H9 (cell line): ENCODE results near the gene KY. TPM values are rescaled to one million over a fixed set of nuclear protein-coding genes. Genes with fewer than 3 reads are reported as not detected.

Experiments used
- DNase-seq: peaks from one replicate; pipeline ENCODE4 v3.0.0-alpha.2; 2017
- H2AFZ ChIP-seq: one replicate; pipeline ENCODE4 v1.6.1; 2013; ENCODE audit warnings: mild to moderate bottlenecking, low read length, control low read depth, moderate library complexity
- H2AK5ac ChIP-seq: 2 replicates; pipeline ENCODE4 v1.6.1; 2013; ENCODE audit warnings: low read length, control low read depth, mixed read lengths; ENCODE audit not compliant: insufficient read length
- H2BK120ac ChIP-seq: one replicate; pipeline ENCODE4 v1.6.1; 2013; ENCODE audit warnings: low read depth, mild to moderate bottlenecking, low read length, control low read depth, inconsistent platforms; ENCODE audit not compliant: poor library complexity, severe bottlenecking
- H2BK12ac ChIP-seq: 2 replicates; pipeline ENCODE4 v1.6.1; 2013; ENCODE audit warnings: low read length, control low read depth, mixed read lengths, low read depth; ENCODE audit not compliant: insufficient read length
- H2BK15ac ChIP-seq: 2 replicates; pipeline ENCODE4 v1.6.1; 2013; ENCODE audit warnings: low read depth, low read length, control low read depth
- H2BK20ac ChIP-seq: one replicate; pipeline ENCODE4 v1.6.1; 2013; ENCODE audit warnings: low read depth, mild to moderate bottlenecking, low read length, control low read depth, inconsistent platforms; ENCODE audit not compliant: poor library complexity, severe bottlenecking
- H2BK5ac ChIP-seq: 2 replicates; pipeline ENCODE4 v1.6.1; 2013; ENCODE audit warnings: low read length, control low read depth, mixed read lengths; ENCODE audit not compliant: insufficient read length
- H3K14ac ChIP-seq: 2 replicates; pipeline ENCODE4 v1.6.1; 2013; ENCODE audit warnings: low read length, control low read depth; ENCODE audit not compliant: insufficient read depth
- H3K18ac ChIP-seq: 2 replicates; pipeline ENCODE4 v1.6.1; 2013; ENCODE audit warnings: low read depth, mild to moderate bottlenecking, mixed read lengths, low read length, control low read depth; ENCODE audit not compliant: insufficient read length
- H3K23ac ChIP-seq: 2 replicates; pipeline ENCODE4 v1.6.1; 2013; ENCODE audit warnings: low read length, control low read depth, mixed read lengths, low read depth; ENCODE audit not compliant: insufficient read length
- H3K23me2 ChIP-seq: 2 replicates; pipeline ENCODE4 v1.6.1; 2013; ENCODE audit warnings: low read depth, mild to moderate bottlenecking, mixed read lengths, low read length, control low read depth; ENCODE audit not compliant: insufficient read length, poor library complexity, severe bottlenecking
- H3K27ac ChIP-seq: 2 replicates; pipeline ENCODE4 v1.5.1; 2013; ENCODE audit warnings: low read length, control low read depth, mixed read lengths, low read depth; ENCODE audit not compliant: insufficient read length
- H3K27me3 ChIP-seq: 2 replicates; pipeline ENCODE4 v1.6.1; 2013; ENCODE audit warnings: low read length, control low read depth, inconsistent platforms; ENCODE audit not compliant: insufficient read depth
- H3K4ac ChIP-seq: 2 replicates; pipeline ENCODE4 v1.6.1; 2013; ENCODE audit warnings: low read depth, mild to moderate bottlenecking, control low read depth, inconsistent platforms, low read length, moderate library complexity
- H3K4me1 ChIP-seq: 2 replicates; pipeline ENCODE4 v1.6.1; 2013; ENCODE audit warnings: low read length, control low read depth, inconsistent platforms; ENCODE audit not compliant: insufficient read depth
- H3K4me2 ChIP-seq: 2 replicates; pipeline ENCODE4 v1.6.1; 2013; ENCODE audit warnings: low read length, control low read depth, mixed read lengths; ENCODE audit not compliant: insufficient read length, insufficient read depth
- H3K56ac ChIP-seq: 2 replicates; pipeline ENCODE4 v1.6.1; 2013; ENCODE audit warnings: low read depth, mild to moderate bottlenecking, mixed read lengths, low read length, control low read depth; ENCODE audit not compliant: insufficient read length
- H3K79me1 ChIP-seq: 2 replicates; pipeline ENCODE4 v1.6.1; 2013; ENCODE audit warnings: low read depth, mild to moderate bottlenecking, moderate library complexity, low read length, control low read depth, inconsistent platforms; ENCODE audit not compliant: insufficient read depth, poor library complexity, severe bottlenecking
- H3K79me2 ChIP-seq: 2 replicates; pipeline ENCODE4 v1.6.1; 2013; ENCODE audit warnings: low read length, control low read depth, inconsistent platforms; ENCODE audit not compliant: insufficient read depth
- H3K9ac ChIP-seq: 2 replicates; pipeline ENCODE4 v1.6.1; 2013; ENCODE audit warnings: low read length, control low read depth, mixed read lengths; ENCODE audit not compliant: insufficient read length; ENCODE audit errors: extremely low read depth
- H3K9me3 ChIP-seq: one replicate; pipeline ENCODE4 v1.6.1; 2013; ENCODE audit warnings: low read depth, low read length, inconsistent platforms; ENCODE audit not compliant: control insufficient read depth
- H3T11ph ChIP-seq: one replicate; pipeline ENCODE4 v1.6.1; 2013; ENCODE audit warnings: mild to moderate bottlenecking, low read length, control low read depth, inconsistent platforms
- H4K20me1 ChIP-seq: one replicate; pipeline ENCODE4 v1.6.1; 2013; ENCODE audit not compliant: control insufficient read depth, insufficient read length, insufficient read depth
- H4K5ac ChIP-seq: 2 replicates; pipeline ENCODE4 v1.6.1; 2013; ENCODE audit warnings: low read depth, mild to moderate bottlenecking, mixed read lengths, low read length, control low read depth; ENCODE audit not compliant: insufficient read length
- H4K8ac ChIP-seq: replicated peaks from 2 replicates; pipeline ENCODE4 v1.6.1; 2013; ENCODE audit warnings: low read length, control low read depth, mixed read lengths, low read depth; ENCODE audit not compliant: insufficient read length
- H4K91ac ChIP-seq: 2 replicates; pipeline ENCODE4 v1.6.1; 2013; ENCODE audit warnings: low read depth, mild to moderate bottlenecking, moderate library complexity, mixed read lengths, low read length, control low read depth; ENCODE audit not compliant: insufficient read length
- H3K27ac Mint-ChIP-seq, 3 experiments: 2 replicates in 2 of 3; 3 replicates in 1 of 3; pipeline ENCODE4 v1.8.0; 2020 to 2021; ENCODE audit warnings: mixed read lengths in 3 of 3, mild to moderate bottlenecking in 1 of 3, moderate library complexity in 1 of 3
- H3K27me3 Mint-ChIP-seq: 2 replicates; pipeline ENCODE4 v1.8.0; 2021; ENCODE audit warnings: low read depth, mild to moderate bottlenecking, moderate library complexity, mixed read lengths
- H3K36me3 Mint-ChIP-seq, 3 experiments: 2 replicates in 2 of 3; 3 replicates in 1 of 3; pipeline ENCODE4 v1.8.0; 2020 to 2021; ENCODE audit warnings: low read depth in 3 of 3, mixed read lengths in 3 of 3; ENCODE audit not compliant: insufficient read depth in 1 of 3
- H3K4me1 Mint-ChIP-seq, 2 experiments: 2 replicates each; pipeline ENCODE4 v1.8.0; 2020; ENCODE audit warnings: mixed read lengths in 2 of 2
- H3K4me3 Mint-ChIP-seq, 2 experiments: 2 replicates in 1 of 2; 3 replicates in 1 of 2; pipeline ENCODE4 v1.8.0; 2020 to 2021; ENCODE audit warnings: mild to moderate bottlenecking in 2 of 2, mixed read lengths in 2 of 2, moderate library complexity in 1 of 2
- H3K9me3 Mint-ChIP-seq, 2 experiments: 2 replicates in 1 of 2; 3 replicates in 1 of 2; pipeline ENCODE4 v1.8.0; 2020; ENCODE audit warnings: mild to moderate bottlenecking in 2 of 2, mixed read lengths in 2 of 2, moderate library complexity in 1 of 2
- WGBS: extraction: QIAGEN DNeasy Blood & Tissue Kit; methylation state at CpG from one replicate; pipeline ENCODE4 v1.1.7; 2013; ENCODE audit warnings: missing lambda C conversion rate, low lambda C conversion rate, mixed read lengths; ENCODE audit not compliant: insufficient read length; ENCODE audit errors: extremely low coverage; 5-methylcytosine and 5-hydroxymethylcytosine counted together
- total RNA-seq: library from RNA; stranded (reverse); gene quantifications from 2 replicates; pipeline ENCODE4 v1.2.1, GENCODE V29; 2021
- TF ChIP-seq, protein P1 (sequence below): fragments of 200-600 bp; sonication (generic); conservative IDR thresholded peaks from 3 replicates; pipeline ENCODE4 v1.8.0; 2021; ENCODE audit warnings: antibody characterized with exemption, mild to moderate bottlenecking

The KY gene
- total RNA-seq, 1 experiment from 2014 or later = not detected

- H4K5ac ChIP-seq = no peak overlapping the region
- peak; percentile 15 for DNase-seq
- no peaks in the 10 kb centered on the region for H3K23me2 ChIP-seq
- H2AK5ac ChIP-seq = no peak overlapping the region
- H3K27ac ChIP-seq = no peak overlapping the region
- H3K56ac ChIP-seq = no peak overlapping the region
- no peak overlapping the region for H3K4ac ChIP-seq
- H2BK15ac ChIP-seq = no peak overlapping the region
- no peak overlapping the region for H3T11ph ChIP-seq
- no peak overlapping the region; a peak in 1 of 7 replicates for H3K27ac Mint-ChIP-seq
- H3K79me2 ChIP-seq = no peaks in the 10 kb centered on the region
- no peak overlapping the region for H2BK120ac ChIP-seq
- no peak overlapping the region for H2BK20ac ChIP-seq
- no peak overlapping the region for H3K23ac ChIP-seq
- H3K4me3 Mint-ChIP-seq = no peak overlapping the region
- no peaks in the 10 kb centered on the region for H3K9me3 ChIP-seq
- H3K9me3 Mint-ChIP-seq = no peaks in the 10 kb centered on the region
- no peak overlapping the region for H4K8ac ChIP-seq
- H2AFZ ChIP-seq = no peak overlapping the region
- no peak overlapping the region for H2BK5ac ChIP-seq
- no peaks in the 10 kb centered on the region for H3K36me3 Mint-ChIP-seq
- peaks cover 6% of the 10 kb centered on the region for H3K27me3 Mint-ChIP-seq
- H3K9ac ChIP-seq = no peak overlapping the region
- no peak overlapping the region for H4K91ac ChIP-seq
- no CpG with 5 or more reads among the region's 13 CpGs for WGBS
- H4K20me1 ChIP-seq = no peaks in the 10 kb centered on the region
- no peak overlapping the region for H3K14ac ChIP-seq
- H3K27me3 ChIP-seq = no peaks in the 10 kb centered on the region
- no peak overlapping the region for H3K18ac ChIP-seq
- no peak overlapping the region for H3K4me2 ChIP-seq
- peaks cover 7 to 12% of the 10 kb centered on the region in 2 experiments; a peak in 2 of 4 replicates for H3K4me1 Mint-ChIP-seq
- TF ChIP-seq, protein P1, sequence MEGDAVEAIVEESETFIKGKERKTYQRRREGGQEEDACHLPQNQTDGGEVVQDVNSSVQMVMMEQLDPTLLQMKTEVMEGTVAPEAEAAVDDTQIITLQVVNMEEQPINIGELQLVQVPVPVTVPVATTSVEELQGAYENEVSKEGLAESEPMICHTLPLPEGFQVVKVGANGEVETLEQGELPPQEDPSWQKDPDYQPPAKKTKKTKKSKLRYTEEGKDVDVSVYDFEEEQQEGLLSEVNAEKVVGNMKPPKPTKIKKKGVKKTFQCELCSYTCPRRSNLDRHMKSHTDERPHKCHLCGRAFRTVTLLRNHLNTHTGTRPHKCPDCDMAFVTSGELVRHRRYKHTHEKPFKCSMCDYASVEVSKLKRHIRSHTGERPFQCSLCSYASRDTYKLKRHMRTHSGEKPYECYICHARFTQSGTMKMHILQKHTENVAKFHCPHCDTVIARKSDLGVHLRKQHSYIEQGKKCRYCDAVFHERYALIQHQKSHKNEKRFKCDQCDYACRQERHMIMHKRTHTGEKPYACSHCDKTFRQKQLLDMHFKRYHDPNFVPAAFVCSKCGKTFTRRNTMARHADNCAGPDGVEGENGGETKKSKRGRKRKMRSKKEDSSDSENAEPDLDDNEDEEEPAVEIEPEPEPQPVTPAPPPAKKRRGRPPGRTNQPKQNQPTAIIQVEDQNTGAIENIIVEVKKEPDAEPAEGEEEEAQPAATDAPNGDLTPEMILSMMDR = no peak
- no peak overlapping the region for H2BK12ac ChIP-seq
- no peaks in the 10 kb centered on the region for H3K79me1 ChIP-seq
- no peaks in the 10 kb centered on the region for H3K4me1 ChIP-seq
Measured at GRCh38 chr3:134618478-134619300, 32.1 kb downstream of the KY start.
